ENCODE data around the gene COL21A1. TPM values are rescaled to one million over a fixed set of nuclear protein-coding genes. Genes with fewer than 3 reads are reported as not detected.

Gene COL21A1
- total RNA-seq, 1 experiment from 2014 or later = 1.8 TPM

DNA sequence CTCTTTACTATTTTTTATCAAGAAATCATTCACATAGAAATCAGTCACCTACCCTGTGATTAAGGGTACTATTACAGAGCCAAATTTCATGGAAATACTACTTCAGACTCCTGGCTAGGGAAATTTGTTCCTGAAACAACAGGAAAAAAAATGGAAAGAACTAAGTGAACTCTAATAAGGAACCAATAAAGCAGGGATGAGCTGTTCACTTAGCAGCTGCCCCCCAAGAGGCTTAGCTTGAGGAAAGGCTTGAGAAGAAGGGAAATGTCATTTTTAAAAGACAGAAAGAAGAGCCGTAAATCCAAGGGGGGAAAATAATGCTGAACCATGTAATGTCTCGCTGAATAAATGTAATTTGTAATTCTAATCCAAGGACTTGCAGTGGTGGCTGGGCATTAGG lies 88.8 kb downstream of the COL21A1 start:
- Histone ChIP-seq H2AK5ac (ENCODE audit: insufficient read length, low read length) (no peak overlapping the region), H3K27ac (ENCODE audit: insufficient read length, low read depth, low read length) (no peak overlapping the region), H2BK120ac (ENCODE audit: low read depth, low read length, poor library complexity, severe bottlenecking) (no peak overlapping the region), H3K23me2 (ENCODE audit: insufficient read length, low read depth, low read length, poor library complexity, severe bottlenecking) (no peaks in the 10 kb centered on the region), H3K79me2 (ENCODE audit: insufficient read depth, low read length) (no peaks in the 10 kb centered on the region), H3K9ac (ENCODE audit: extremely low read depth, insufficient read length, low read length) (no peak overlapping the region), H3K4me2 (ENCODE audit: insufficient read depth, insufficient read length, low read length) (no peak overlapping the region), H3K4me1 (ENCODE audit: insufficient read depth, low read length) (no peaks in the 10 kb centered on the region), H4K20me1 (ENCODE audit: control insufficient read depth, insufficient read depth, insufficient read length) (no peaks in the 10 kb centered on the region), H3K27me3 (ENCODE audit: insufficient read depth, low read length) (no peaks in the 10 kb centered on the region), H3K14ac (ENCODE audit: insufficient read depth, low read length) (no peak overlapping the region), H4K91ac (ENCODE audit: insufficient read length, low read depth, low read length) (no peak overlapping the region), H3K9me3 (ENCODE audit: control insufficient read depth, low read depth, low read length) (no peaks in the 10 kb centered on the region), H3K79me1 (ENCODE audit: insufficient read depth, low read depth, low read length, poor library complexity, severe bottlenecking) (no peaks in the 10 kb centered on the region), H2AFZ (ENCODE audit: low read length) (no peak overlapping the region), H3K23ac (ENCODE audit: insufficient read length, low read depth, low read length) (no peak overlapping the region), H3K56ac (ENCODE audit: insufficient read length, low read depth, low read length) (no peak overlapping the region), H3K18ac (ENCODE audit: insufficient read length, low read depth, low read length) (no peak overlapping the region), H2BK12ac (ENCODE audit: insufficient read length, low read depth, low read length) (no peak overlapping the region), H3K4ac (ENCODE audit: low read depth, low read length) (no peak overlapping the region), H2BK20ac (ENCODE audit: low read depth, low read length, poor library complexity, severe bottlenecking) (no peak overlapping the region), H4K8ac (replicated peaks; ENCODE audit: insufficient read length, low read depth, low read length) (no peak overlapping the region), H4K5ac (ENCODE audit: insufficient read length, low read depth, low read length) (no peak overlapping the region), H2BK15ac (ENCODE audit: low read depth, low read length) (no peak overlapping the region), H2BK5ac (ENCODE audit: insufficient read length, low read length) (no peak overlapping the region), H3T11ph (ENCODE audit: low read length) (no peak overlapping the region)
- H3K4me1 Mint-ChIP-seq = no peaks in the 10 kb centered on the region; a peak in 1 of 4 replicates
- TF ChIP-seq, protein P1, sequence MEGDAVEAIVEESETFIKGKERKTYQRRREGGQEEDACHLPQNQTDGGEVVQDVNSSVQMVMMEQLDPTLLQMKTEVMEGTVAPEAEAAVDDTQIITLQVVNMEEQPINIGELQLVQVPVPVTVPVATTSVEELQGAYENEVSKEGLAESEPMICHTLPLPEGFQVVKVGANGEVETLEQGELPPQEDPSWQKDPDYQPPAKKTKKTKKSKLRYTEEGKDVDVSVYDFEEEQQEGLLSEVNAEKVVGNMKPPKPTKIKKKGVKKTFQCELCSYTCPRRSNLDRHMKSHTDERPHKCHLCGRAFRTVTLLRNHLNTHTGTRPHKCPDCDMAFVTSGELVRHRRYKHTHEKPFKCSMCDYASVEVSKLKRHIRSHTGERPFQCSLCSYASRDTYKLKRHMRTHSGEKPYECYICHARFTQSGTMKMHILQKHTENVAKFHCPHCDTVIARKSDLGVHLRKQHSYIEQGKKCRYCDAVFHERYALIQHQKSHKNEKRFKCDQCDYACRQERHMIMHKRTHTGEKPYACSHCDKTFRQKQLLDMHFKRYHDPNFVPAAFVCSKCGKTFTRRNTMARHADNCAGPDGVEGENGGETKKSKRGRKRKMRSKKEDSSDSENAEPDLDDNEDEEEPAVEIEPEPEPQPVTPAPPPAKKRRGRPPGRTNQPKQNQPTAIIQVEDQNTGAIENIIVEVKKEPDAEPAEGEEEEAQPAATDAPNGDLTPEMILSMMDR (conservative IDR thresholded peaks at IDR 0.05) = no peak
- WGBS (ENCODE audit: extremely low coverage, insufficient read length, low lambda C conversion rate) = no CpG with 5 or more reads among the region's 2 CpGs
- no peaks in the 10 kb centered on the region for H3K27me3 Mint-ChIP-seq (ENCODE audit: low read depth)
- H3K9me3 Mint-ChIP-seq = peaks cover 12 to 15% of the 10 kb centered on the region in 2 experiments; a peak in 4 of 5 replicates
- no peak for DNase-seq
- H3K4me3 Mint-ChIP-seq = no peak overlapping the region
- H3K27ac Mint-ChIP-seq = no peak overlapping the region
- H3K36me3 Mint-ChIP-seq (ENCODE audit: insufficient read depth in 1 of 3, low read depth in 3 of 3) = peaks cover 4 to 18% (median 5%) of the 10 kb centered on the region in 3 experiments; a peak in 6 of 7 replicates
